ENCODE results near the gene CCNDBP1. TPM values are rescaled to one million over a fixed set of nuclear protein-coding genes. Genes with fewer than 3 reads are reported as not detected.
A peak's percentile ranks its signal among the peaks of the same experiment; 100 is the strongest.
"Not testable (repeated sequence)": the region's sequence is repeated elsewhere in the genome, so short reads cannot be mapped to it uniquely, and the experiment has no call there.

The CCNDBP1 gene
- polyA plus RNA-seq, 1 donor: 41.8 TPM

DNA sequence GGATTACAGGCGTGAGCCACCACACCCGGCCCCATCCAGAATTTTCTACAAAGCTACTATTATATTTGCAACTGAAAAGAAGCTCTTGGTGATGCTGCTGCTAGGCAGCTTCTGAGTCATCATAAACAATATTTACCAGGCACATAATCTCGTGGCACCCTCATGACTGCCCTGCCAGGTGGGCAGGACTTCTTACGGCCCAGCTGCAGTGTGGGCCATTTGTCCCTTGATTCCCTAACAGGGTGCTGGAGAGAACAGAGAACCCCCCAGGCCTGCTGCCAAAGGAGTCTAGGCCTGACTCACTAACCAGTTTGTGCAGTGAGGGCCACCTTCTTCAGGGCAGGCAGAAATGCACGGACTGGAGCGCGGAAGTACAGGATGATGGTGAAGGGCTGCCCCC, 30.8 kb downstream of the CCNDBP1 start:
- no peak for DNase-seq (ENCODE audit: low read depth)

DNA sequence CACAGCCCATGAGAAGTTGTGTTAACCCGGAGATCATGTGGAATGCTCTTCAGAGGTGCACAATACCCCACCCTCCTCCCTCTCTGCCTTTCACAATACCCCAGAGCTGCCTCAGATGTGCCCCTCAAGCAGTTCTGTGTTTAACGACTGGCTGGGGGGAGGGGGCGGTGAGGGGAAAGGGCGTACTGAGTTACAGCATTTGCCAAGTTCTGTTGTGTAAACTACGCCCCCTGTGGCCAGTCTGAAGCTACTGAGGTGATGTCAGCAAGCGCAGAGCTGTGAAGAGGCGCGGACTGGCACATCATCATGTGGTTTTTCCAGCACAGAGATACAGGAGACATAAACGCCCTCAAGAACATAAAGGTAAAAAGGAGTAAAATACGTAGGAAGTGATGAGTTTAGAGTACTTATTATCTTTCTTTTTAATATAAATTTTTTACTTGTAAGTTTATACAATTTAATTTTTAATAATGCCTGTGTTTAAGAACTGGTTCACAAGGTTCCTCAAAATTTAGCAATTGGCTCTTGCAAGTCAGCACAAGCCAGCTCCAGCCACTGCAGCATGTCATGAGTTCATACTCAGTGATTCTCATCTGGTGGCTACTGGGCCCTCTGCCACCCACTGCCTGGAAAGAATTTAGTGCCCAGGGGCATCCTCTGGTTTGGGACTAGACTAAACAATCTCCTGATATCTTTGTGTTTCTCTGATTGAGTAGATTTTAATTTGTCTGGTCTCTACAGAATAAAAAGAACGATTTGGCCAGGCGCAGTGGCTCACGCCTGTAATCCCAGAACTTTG, 33.9 kb downstream of the CCNDBP1 start:
- DNase-seq (ENCODE audit: low read depth): no peak

DNA sequence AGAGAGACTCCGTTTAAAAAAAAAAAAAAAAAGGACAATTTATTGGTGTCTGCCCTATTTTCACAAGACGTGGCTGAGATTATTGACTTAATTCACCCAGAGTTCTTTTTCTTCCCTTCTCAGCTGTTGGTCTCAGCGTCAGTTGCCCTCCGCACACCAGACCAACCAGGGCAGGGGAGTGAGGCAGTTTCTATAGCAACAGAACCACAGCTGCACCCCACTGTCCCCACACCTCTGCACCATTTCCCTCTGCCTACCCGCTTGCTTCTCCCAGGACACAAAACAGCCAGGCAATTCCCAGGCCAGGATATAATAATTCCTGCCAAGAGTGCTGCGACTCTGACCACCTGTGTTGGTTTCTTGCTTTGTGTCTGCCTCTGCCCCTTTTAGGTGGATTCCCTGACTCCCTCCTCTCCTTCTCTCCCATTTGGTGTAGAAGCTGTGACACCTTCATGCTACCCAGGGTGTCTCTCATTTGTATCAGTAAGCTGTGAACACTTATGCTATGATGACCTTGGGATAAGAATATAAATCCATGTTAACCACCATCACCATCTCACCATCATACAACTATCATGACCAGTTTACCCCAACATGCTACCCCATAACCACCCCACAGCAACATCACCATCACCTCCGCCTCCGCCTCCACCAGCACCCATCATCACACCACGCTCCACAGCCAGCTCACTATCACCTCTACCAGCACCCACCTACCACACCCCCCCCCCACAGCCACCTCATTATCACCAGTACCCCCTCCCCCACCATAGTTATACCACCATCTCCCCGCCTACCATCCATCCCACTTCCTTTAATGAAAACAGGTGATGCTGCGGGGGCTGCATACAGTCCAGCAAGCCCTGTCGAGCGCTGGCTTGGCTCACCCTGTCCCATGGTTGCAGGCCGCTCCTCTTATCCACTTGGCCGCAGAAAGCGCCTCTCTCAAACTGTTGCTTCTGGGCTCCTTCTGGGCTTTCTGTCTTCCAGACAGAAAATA, 35.0 kb downstream of the CCNDBP1 start:
- no peak for DNase-seq (ENCODE audit: low read depth)

DNA sequence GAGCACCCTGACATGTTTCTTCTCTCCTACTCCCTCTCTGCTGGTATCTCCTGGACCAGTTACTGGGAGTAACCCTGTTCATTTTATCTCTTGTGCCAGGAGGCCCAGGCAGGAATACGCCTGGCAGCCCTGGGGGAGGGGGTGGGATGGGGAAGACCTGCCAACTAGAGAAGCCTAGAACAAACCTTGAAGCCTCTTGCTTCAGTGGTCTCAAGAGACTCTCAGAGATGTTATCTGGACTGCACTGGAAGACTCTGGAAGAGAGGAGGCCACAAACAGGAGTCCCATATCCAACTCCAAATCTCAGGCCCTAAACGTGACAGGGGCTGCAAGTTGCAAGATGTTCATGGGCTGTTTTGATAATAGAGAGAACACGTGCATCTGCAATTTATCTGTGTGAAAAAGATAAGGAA, 35.8 kb downstream of the CCNDBP1 start, which contains the start of gene EPB42:
Gene EPB42 (minus strand): TSS at position 28 of the 413 bp plus-strand sequence. CDS start 193 bp downstream, outside the sequence.
- DNase-seq (ENCODE audit: low read depth): no peak

DNA sequence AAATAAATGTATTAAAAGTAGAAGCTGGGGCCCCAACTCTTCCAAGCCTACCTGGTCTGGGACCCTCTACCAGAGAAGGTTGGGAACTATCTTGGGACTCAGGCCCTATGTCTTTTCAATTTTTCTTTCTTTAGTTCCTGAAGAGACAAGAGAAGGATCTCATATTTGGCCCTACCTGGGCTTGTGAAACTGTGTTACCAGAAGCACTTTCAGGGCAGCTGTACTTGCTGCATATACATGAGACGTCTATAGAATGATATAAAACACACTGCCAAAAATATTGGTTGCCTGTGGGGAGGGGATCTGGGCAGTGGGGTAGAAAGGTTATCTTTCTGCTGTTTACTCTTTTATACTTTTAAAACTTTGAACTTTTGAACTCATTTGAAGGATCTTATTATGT, 36.2 kb downstream of the CCNDBP1 start:
- no peak for DNase-seq (ENCODE audit: low read depth)

DNA sequence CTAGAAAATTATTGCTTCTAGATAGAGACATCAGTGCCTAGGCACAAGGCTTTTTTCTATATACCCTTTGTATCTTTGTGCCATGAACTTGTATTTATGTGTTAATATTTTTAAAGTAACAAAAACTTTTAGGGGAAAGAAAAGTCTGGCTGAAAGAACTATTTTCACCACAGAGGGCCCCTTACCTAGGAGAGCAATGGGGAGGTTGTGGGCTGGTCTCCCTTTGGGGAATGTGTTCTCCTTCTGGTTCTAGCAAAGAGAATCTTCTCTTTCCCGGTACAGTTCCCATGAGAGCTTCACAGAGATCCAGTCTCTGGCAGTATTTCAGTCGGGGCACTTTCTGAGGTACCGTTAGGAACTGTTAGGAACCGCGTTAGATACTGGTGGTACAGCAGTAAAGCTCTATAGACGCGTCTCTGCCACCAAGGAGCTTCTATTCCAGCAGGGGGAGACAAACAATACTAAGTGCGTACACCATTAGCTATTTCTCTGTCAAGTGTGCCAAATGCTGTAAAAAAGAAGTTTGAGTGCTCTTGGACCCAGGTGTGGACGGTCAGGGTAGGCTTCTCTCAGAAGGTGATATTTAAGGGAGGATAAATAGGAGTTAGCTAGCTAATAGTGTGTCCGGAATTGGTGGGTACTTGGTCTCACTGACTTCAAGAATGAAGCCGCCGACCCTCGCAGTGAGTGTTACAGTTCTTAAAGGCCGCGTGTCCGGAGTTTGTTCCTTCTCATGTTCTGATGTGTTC, 40.2 kb downstream of the CCNDBP1 start:
- peak; percentile 35 for DNase-seq (ENCODE audit: low read depth)

DNA sequence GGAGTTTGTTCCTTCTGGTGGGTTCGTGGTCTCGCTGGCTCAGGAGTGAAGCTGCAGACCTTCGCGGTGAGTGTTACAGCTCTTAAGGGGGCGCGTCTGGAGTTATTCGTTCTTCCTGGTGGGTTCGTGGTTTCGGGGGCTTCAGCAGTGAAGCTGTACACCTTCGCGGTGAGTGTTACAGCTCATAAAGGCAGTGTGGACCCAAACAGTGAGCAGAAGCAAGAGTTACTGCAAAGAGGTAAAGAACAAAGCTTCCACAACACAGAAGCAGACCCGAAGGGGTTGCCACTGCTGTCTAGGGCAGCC, 40.7 kb downstream of the CCNDBP1 start:
- DNase-seq (ENCODE audit: low read depth): not testable (repeated sequence)

DNA sequence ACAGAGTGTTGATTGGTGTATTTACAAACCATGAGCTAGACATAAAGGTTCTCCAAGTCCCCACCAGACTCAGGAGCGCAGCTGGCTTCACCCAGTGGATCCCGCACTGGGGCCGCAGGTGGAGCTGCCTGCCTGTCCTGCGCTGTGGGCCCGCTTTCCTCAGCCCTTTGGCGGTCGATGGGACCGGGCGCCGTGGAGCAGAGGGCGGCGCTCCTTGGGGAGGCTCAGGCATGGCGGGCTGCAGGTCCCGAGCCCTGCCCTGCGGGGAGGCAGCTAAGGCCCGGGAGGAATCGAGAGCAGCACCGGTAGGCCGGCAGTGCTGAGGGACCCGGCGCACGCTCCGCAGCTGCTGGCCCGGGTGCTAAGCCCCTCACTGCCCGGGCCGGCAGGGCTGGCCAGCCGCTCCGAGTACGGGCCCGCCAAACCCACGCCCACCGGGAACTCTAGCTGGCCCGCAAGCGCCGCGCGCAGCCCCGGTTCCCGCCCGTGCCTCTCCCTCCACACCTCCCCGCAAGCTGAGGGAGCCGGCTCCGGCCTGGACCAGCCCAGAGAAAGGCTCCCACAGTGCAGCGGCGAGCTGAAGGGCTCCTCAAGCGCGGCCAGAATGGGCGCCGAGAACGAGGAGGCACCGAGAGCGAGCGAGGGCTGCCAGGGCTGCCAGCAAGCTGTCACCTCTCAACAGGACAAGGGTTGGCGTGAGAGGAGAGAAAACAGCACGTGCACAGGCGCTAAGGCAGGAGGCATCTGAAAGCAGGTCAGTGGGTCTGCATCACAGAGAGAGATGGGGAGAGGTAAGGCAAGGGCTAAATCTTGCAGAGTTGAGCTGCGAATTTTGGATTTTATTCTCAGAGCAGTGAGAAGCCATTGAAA, 41.5 kb downstream of the CCNDBP1 start:
- no peak for DNase-seq (ENCODE audit: low read depth)

DNA sequence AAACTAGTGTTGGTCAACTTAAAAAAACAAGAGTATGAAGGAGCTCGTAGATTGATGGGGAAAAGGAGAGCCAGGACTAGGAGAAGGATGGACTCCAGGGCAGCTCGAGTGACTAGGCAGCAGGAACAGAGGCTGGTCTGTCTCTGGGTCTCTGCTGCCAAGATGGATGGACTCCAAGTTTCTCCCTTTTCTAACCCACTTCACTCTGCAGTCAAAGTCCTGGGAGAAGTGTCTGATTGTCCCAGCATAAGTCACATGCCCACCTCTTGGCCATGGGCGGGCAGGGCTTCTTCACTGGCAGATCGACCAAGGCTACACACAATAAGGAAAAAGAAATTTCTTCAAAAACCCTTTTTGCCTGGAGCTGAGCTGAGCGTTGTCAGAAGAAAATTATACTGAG, 44.8 kb downstream of the CCNDBP1 start:
- DNase-seq (ENCODE audit: low read depth): no peak

DNA sequence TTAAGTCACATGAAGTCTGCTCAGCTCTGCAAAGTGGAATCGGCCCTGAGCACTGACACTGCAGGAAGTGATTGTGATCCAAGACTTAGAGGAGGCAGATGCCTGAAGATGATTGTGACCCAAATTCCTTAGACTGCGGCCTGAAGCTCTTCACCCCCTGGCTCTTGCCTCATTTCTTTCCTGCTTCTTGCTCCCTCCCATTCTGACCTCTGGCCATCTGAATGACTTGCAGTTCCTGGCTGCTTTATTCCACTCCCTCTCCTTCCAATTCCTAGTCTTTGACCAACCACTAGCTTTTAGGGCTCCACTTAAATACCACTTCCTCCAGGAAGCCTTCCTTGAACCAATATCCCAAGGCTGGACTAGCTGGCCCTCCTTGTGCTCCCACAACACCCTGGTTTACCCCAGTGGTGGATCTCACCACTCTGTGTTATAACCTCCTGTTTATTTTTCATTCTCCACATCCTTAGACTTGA, 45.5 kb downstream of the CCNDBP1 start:
- no peak for DNase-seq (ENCODE audit: low read depth)

DNA sequence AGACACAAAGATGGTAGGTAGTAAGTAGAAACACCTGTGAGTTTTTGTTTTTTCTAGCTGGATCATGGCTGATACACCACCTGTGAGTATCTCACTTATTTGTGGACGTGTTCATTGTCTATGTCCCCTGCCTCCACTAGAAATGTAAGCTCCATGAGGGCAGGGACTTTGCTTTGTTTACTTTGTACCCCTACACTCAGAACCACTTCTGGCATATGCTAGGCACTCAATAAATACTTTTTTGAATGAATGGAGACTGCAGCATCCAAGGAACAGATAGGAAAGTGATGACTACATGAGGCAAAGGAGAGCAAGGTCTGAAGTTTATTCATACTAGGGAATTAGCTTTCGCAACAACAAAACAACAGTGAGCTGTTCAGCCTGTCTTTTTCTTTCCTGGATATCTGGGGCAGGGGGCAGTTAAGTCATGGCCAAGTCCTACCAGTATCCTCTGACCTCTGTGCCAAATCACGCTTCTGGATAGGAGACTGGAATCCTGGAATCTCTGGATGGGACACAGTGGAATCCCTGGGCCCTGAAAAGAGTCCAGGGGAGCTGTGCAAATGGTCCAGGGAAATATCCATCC, 47.2 kb downstream of the CCNDBP1 start:
- DNase-seq (ENCODE audit: low read depth): no peak

DNA sequence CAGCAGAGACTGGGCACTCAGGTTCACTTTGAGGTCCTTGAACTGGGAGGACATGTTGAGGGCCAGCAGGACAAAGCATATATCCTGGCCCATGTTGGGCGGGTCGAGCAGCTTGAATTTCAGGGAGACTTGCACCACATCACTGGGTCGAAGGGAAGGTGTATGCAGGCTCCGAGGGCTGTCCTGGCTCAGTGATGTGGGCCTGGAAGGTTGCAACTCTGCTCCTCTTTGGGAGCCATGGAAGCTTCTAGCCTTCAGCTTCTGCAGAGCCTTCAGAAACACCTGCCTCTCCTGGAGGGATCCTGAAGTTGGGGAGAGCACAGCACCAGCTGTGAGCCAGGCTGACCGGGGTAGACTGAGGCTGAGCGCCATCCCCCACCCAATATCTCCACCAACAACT, 50.3 kb downstream of the CCNDBP1 start:
- DNase-seq (ENCODE audit: low read depth): no peak

DNA sequence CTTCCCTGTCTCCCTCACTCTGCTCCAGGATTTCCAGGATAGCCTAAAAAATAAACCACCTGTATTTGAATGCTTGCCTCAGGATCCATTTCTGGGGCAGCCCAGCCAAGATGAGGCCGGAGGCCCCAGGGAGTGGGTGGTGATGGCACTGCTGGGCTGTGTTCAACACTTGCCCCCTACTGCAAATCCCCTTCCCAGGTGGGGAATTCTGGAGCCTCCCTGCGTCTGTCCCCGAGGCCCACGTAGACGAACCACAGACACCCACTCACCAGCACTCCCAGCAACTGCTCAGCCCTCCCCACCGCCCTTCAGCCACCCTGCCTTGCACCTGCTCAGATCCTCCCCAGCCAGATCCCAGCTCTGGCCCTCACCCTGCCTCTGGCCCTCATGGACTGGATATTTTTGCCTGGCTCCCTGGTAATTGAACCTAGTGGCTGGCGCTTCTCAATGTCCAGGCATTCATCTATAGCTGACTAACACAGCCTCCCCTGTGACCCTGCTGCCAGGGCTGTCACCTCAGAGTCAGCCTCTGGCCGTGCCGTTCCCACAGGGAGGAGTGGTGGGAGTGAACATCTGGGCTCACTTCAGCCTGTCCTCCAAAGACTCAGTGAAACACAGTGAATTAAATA, 52.8 kb downstream of the CCNDBP1 start:
- no peak for DNase-seq (ENCODE audit: low read depth)

DNA sequence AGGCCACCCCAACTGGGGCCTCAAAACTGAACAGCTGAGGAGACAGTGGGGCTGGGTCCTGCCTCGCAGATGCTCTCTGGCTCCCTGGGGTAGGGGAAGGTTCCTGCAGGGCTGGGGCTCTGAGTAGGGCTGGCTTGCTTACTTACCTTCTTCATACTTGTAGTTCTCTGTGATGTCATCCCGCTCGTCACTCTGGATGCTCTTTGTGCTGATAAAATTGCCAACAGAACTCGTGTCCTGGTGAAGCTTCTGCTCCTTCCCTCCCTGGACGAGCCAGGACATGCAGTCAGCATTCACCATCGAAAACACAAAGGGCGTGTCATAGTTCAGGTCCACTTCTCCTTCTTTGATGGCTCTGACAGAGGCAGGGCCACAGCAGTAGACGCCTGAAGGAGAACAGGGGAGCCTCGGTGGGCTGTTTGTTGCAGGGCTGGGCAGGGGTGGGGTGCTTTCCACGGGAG, 53.5 kb downstream of the CCNDBP1 start:
- peak; percentile 19 for DNase-seq (ENCODE audit: low read depth)

DNA sequence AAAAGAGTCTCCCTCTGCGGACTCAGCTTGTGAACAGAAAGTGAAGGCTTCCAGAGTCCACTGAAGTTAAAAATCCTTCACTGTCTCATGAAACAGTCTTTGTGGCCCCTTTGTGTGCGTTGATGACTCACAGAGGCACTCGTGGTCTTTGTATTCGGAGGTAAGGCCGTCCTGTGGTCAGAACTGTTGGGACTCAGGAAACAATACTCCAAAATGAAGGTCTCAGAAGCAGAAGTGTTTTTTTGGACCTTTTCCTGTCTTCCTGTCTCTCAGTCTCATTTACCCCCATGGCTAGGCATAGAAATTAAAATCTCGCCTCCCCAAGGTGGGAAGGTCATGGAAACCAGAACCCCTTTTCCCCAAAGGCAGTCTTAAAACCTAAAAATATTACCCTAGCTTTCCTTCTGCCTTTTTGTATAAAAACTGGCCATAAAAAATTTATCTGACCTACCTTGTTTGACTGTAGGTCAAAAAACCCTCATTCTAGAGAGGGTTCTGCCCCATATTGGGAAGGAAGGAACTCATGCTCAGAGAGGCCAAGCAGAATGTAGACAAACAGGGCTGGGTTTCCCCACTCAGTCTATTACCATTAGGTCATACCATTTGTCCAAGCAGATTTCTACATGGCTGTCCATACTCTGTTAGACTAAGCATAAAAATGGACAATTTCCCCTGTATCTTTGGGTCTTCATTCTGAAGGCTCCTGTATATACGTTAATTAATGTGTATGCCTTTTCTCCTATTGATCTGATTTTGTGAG, 54.7 kb downstream of the CCNDBP1 start:
- no peak for DNase-seq (ENCODE audit: low read depth)

DNA sequence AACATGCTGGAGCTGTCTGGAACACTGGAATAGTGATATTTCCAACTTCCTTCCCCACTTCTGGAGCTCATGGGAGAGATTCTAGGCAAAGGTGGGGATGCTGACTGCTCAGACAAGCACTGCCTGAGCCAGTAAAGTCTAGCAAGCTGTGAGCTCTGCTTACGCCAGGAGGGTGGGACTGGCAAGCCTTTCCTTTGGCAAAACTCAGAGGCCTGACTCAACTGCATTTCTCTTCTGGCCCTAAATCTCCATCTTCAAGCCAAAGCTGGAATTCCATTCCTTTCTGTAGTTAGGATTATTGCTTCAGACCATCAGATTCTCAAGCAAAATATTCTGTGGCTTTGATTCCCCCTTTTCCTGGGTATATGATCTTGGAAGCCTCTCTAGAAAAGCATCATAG, 55.9 kb downstream of the CCNDBP1 start:
- peak; percentile 81 for DNase-seq (ENCODE audit: low read depth)

DNA sequence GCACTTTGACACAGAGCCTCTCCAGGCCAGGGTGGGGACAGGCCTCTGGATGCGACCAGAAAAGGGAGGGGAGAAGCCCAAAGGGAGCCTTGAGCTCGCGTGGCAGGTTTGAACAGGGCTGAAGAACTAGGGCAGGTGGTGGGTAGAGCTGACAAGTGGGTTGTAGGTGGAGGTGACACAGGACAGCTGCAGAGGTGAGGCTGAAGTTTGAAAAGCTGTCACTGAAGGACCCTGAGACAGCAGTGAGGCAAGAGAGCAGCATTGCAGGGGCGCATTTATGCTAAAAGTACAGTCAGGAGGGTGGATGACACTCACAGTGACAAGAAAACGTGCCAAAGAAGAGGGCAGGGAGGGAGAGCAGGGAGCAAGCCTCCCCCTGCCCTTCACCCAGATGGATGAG, 57.4 kb downstream of the CCNDBP1 start:
- no peak for DNase-seq (ENCODE audit: low read depth)

DNA sequence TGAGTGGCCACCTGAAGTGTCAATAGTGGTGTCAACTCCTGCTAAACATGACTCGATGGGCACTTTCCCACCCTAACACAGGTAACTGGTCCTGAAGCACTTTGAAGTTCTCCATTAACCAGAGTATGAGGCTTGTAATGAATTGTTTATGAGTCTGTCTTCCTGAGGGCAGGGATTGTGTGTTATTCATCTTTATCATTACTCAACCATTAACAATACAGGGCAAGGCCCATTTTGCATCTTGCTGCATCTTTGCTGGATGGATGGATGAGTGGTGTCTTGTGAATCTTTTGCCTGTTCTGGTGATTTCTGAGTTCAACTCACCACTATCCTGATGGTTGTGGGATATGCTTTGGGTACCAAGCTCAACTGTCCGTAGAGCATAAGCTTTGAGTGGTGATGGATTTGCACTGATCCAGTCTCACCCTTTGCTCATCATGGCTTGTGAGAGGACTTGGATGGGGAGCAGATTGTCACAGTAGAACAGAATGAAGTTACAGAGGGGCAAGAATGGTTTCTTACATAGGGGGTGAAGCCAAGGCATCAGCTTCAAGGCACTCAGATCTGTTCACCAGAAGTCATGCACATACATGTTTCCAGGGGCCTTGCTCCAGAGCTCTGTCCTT, 57.9 kb downstream of the CCNDBP1 start:
- DNase-seq (ENCODE audit: low read depth): no peak

DNA sequence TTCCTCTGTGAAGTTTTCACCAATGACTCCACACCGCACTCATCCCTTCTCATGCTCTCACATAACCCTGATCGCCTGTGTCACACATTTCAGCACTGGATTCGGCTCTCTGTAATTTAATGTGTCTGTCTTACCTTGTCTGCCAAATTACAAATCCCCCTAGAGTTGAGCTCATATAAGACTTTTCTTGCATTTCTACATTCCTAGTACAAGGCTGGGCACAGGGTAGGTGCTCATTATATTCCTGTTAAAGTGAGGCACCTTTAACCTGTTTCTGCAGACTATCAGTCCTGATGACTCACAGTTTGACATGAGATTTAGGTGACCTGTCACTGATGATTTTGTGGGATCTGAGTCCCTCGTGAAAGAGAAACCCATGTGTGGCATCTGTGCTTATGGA, 58.9 kb downstream of the CCNDBP1 start:
- DNase-seq (ENCODE audit: low read depth): no peak

All from forelimb muscle (tissue), 1 donor.